Measurements from ENCODE around the gene NCF4. TPM values are rescaled to one million over a fixed set of nuclear protein-coding genes. Genes with fewer than 3 reads are reported as not detected.

The NCF4 gene
- polyA plus RNA-seq, 3 donors from 2014 or later, result 0.75 to 3.1 (median 3.0) TPM

DNA sequence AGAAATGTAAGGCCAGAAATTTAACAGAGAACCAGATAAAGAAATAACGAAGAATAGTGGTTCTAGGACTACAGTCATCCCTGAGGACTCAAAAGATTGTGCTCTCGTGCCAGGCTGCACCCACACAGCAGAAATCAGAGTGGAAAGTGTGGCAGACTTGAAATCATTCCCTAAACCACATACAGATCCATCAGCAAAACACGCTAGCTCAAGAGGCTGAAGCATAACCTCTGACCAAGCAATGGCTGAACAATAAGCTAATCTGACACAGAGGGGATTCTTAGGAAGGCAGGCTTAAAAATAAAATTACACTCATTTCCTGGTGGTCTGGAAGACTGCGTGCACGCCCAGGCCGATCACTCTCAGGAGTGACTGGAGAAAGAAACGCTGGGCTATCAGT lies 19.0 kb downstream of the NCF4 start:
- Mint-ChIP-seq H3K27ac (no peak overlapping the region), H3K9me3 (peaks cover 12 to 34% (median 27%) of the 10 kb centered on the region in 6 donors), H3K4me3 (no peak overlapping the region), H3K4me1 (no peaks in the 10 kb centered on the region), H3K36me3 (peaks cover 7 to 8% (median 8%) of the 10 kb centered on the region in 3 donors), H3K27me3 (ENCODE audit: low read depth in 3 of 3) (peaks cover 4 to 18% (median 7%) of the 10 kb centered on the region in 3 donors)
- no peak for DNase-seq

DNA sequence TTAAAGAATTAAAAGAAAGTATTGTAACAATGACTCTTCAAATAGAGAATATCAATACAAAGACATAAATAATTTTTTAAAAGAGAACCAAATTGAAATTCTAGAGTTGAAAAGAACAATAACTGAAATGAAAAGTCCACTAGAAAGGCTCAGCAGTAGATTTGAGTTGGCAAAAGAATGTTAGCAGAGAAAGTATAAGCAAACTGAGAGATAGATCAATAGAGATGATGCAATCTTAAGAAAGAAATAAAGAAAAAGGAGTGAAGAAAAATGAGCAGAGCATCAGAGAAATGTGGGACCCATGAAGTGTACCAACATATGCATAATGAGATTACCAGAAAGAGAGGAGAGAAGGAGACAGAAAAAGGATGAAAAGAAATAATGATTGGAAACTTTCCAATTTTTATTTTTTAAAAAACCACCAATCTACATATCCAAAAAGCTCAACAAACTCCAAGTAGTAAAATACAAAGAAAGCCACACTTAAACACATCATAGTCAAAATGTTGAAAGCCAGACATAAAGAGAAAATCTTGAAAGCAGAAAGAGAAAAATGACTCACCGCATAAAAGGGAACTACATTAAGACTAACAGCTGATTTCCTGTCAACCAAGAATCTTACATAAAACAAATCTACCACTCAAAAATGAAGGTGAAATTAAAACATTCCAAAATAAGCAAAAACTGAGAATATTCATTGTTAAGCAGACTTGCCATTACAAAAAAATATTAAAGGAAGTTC lies 20.9 kb downstream of the NCF4 start:
- no peaks in the 10 kb centered on the region for H3K4me1 Mint-ChIP-seq
- H3K27ac Mint-ChIP-seq, result no peak overlapping the region
- no peak for DNase-seq
- H3K4me3 Mint-ChIP-seq, result no peak overlapping the region
- H3K36me3 Mint-ChIP-seq, result peaks cover 7 to 8% (median 8%) of the 10 kb centered on the region in 3 donors
- H3K9me3 Mint-ChIP-seq, result peaks cover 12 to 34% (median 27%) of the 10 kb centered on the region in 6 donors
- H3K27me3 Mint-ChIP-seq (ENCODE audit: low read depth in 3 of 3), result peaks cover 4 to 27% (median 7%) of the 10 kb centered on the region in 3 donors

- peaks cover 12 to 34% (median 26%) of the 10 kb centered on the region in 6 donors for H3K9me3 Mint-ChIP-seq
- peaks cover 7 to 8% (median 8%) of the 10 kb centered on the region in 3 donors for H3K36me3 Mint-ChIP-seq
- peaks cover 4 to 29% (median 10%) of the 10 kb centered on the region in 3 donors for H3K27me3 Mint-ChIP-seq (ENCODE audit: low read depth in 3 of 3)
- no peaks in the 10 kb centered on the region for H3K4me1 Mint-ChIP-seq
- no peak overlapping the region for H3K27ac Mint-ChIP-seq
- no peak for DNase-seq
- H3K4me3 Mint-ChIP-seq, result no peak overlapping the region
Measured at GRCh38 chr22:36884349-36885158, 23.7 kb downstream of the NCF4 start.

DNA sequence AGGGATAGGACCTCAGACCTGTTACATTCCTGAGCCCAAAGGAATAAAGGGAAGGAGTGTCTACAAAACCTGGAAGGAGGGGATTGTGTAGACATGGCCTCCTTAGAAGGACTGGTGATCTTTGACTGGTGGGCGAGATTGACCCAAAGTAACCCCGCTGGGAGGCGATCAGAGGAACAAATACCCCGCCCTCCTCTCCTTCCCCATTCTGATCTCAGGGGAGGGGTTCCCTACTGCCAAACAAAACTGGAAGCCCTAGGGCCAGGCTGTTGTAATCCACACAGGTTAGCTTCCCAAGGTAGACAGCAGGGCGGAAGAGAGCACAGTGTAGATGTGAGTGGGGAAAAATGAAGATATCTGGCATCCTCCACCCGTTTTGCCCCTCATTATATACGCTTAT lies 24.7 kb downstream of the NCF4 start:
- peaks cover 4 to 28% (median 10%) of the 10 kb centered on the region in 3 donors for H3K27me3 Mint-ChIP-seq (ENCODE audit: low read depth in 3 of 3)
- H3K9me3 Mint-ChIP-seq, result peaks cover 12 to 26% (median 19%) of the 10 kb centered on the region in 6 donors
- no peaks in the 10 kb centered on the region for H3K4me1 Mint-ChIP-seq
- H3K27ac Mint-ChIP-seq, result no peak overlapping the region
- no peak for DNase-seq
- H3K4me3 Mint-ChIP-seq, result no peak overlapping the region
- peaks cover 7 to 8% (median 8%) of the 10 kb centered on the region in 3 donors for H3K36me3 Mint-ChIP-seq

GRCh38 chr22:36886016-36886415 lies 25.2 kb downstream of the NCF4 start:
- peaks cover 5 to 8% (median 7%) of the 10 kb centered on the region in 3 donors for H3K36me3 Mint-ChIP-seq
- no peak overlapping the region for H3K4me3 Mint-ChIP-seq
- no peaks in the 10 kb centered on the region for H3K4me1 Mint-ChIP-seq
- peaks cover 4 to 27% (median 10%) of the 10 kb centered on the region in 3 donors for H3K27me3 Mint-ChIP-seq (ENCODE audit: low read depth in 3 of 3)
- H3K27ac Mint-ChIP-seq, result no peak overlapping the region
- DNase-seq, result no peak
- peaks cover 9 to 21% (median 15%) of the 10 kb centered on the region in 6 donors for H3K9me3 Mint-ChIP-seq

- H3K4me3 Mint-ChIP-seq, result no peak overlapping the region
- H3K27ac Mint-ChIP-seq, result no peak overlapping the region
Measured at GRCh38 chr22:36887162-36887561, 26.4 kb downstream of the NCF4 start.

DNA sequence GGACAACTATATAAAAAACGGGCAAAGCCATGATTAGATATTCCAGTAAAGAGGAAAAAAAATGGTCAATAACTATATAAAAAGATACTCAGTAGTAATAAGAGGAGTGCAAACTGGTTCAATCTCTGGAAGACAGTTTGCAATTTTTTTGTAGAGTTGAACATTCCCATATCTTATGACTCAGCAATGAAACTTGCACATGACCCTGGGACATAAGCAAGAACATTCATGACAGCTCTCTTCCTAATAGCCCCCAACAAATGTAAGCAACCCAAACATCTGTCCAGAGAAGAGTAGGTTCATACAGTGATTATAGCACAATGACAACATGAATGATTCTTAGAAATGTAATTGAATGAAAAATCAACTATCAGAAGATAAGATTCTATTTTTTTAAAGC lies 30.8 kb downstream of the NCF4 start:
- Mint-ChIP-seq H3K36me3 (peaks cover 0 to 7% (median 5%) of the 10 kb centered on the region in 3 donors), H3K9me3 (peaks cover 0 to 4% (median 0%) of the 10 kb centered on the region in 6 donors), H3K27me3 (ENCODE audit: low read depth in 3 of 3) (peaks cover 2 to 5% (median 5%) of the 10 kb centered on the region in 3 donors), H3K4me3 (no peak overlapping the region), H3K4me1 (no peaks in the 10 kb centered on the region), H3K27ac (no peak overlapping the region)
- DNase-seq, result no peak

More at GRCh38 chr22:36887162-36887561, 26.4 kb downstream of the NCF4 start:
- DNase-seq, result no peak
- Mint-ChIP-seq H3K27me3 (ENCODE audit: low read depth in 3 of 3) (peaks cover 4 to 27% (median 6%) of the 10 kb centered on the region in 3 donors), H3K36me3 (no peaks in the 10 kb centered on the region), H3K9me3 (peaks cover 0 to 9% (median 6%) of the 10 kb centered on the region in 6 donors), H3K4me1 (no peaks in the 10 kb centered on the region)

- peaks cover 0 to 4% (median 0%) of the 10 kb centered on the region in 6 donors for H3K9me3 Mint-ChIP-seq
- H3K4me3 Mint-ChIP-seq, result no peak overlapping the region
- peaks cover 0 to 7% (median 5%) of the 10 kb centered on the region in 3 donors for H3K36me3 Mint-ChIP-seq
- no peaks in the 10 kb centered on the region for H3K4me1 Mint-ChIP-seq
- peak overlapping the region in 1 of 6 donors; percentile 32 for H3K27ac Mint-ChIP-seq
- no peak for DNase-seq
- peaks cover 2 to 8% (median 3%) of the 10 kb centered on the region in 3 donors for H3K27me3 Mint-ChIP-seq (ENCODE audit: low read depth in 3 of 3)
Measured at GRCh38 chr22:36892292-36892691, 31.5 kb downstream of the NCF4 start.

DNA sequence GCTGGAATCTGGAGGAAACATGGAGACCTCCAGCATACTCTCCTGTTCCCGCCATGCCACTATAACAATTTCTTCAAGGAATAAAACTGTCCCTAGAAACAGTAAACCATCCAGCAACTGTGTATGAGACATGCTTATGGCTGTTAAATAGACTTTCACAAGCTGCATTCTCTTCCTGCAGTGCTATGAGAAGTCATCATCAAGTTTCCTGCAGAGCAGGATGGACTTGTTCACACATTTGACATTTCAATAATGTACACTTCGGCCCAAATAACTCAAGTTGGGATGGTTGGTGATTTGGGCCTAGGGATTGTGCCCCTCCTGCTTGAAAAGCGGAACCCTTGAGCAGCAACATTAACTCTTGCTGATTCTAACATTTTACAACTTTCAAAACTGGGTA lies 32.5 kb downstream of the NCF4 start:
- H3K27ac Mint-ChIP-seq, result no peak overlapping the region

GRCh38 chr22:36894266-36894665 lies 33.5 kb downstream of the NCF4 start:
- H3K27me3 Mint-ChIP-seq (ENCODE audit: low read depth in 3 of 3), result peaks cover 2 to 6% (median 3%) of the 10 kb centered on the region in 3 donors
- H3K36me3 Mint-ChIP-seq, result peaks cover 0 to 7% (median 5%) of the 10 kb centered on the region in 3 donors
- peaks cover 0 to 4% (median 0%) of the 10 kb centered on the region in 6 donors for H3K9me3 Mint-ChIP-seq
- H3K4me1 Mint-ChIP-seq, result peaks cover 0 to 6% of the 10 kb centered on the region in 2 donors
- H3K4me3 Mint-ChIP-seq, result no peak overlapping the region
- DNase-seq, result no peak
- H3K27ac Mint-ChIP-seq, result no peak overlapping the region

More for the DNA sequence above, 32.5 kb downstream of the NCF4 start:
- H3K4me3 Mint-ChIP-seq, result no peak overlapping the region
- H3K27me3 Mint-ChIP-seq (ENCODE audit: low read depth in 3 of 3), result peaks cover 2 to 4% (median 3%) of the 10 kb centered on the region in 3 donors
- peaks cover 0 to 6% of the 10 kb centered on the region in 2 donors for H3K4me1 Mint-ChIP-seq
- peaks cover 0 to 7% (median 5%) of the 10 kb centered on the region in 3 donors for H3K36me3 Mint-ChIP-seq
- H3K9me3 Mint-ChIP-seq, result peaks cover 0 to 4% (median 0%) of the 10 kb centered on the region in 6 donors
- DNase-seq, result no peak

DNA sequence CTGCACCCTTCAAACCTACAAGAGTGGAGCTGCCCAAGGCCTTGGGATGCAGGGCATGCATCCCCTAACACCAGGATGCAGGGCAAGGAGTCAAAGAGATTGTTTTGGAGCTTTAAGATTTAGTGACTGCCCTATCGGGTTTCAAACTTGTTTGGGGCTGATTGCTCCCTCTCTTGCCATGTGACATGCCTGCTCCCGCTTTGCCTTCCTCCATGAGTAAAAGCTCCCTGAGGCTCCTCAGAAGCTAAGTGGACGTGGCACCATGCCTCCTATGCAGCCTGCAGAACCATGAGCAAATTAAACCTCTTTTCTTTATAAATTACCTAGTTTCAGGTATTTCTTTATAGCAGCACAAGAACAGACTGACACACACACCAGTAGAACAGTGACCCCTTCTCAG lies 36.8 kb downstream of the NCF4 start:
- DNase-seq, result no peak
- peaks cover 0 to 7% (median 5%) of the 10 kb centered on the region in 3 donors for H3K36me3 Mint-ChIP-seq
- peaks cover 0 to 6% of the 10 kb centered on the region in 2 donors for H3K4me1 Mint-ChIP-seq
- H3K27me3 Mint-ChIP-seq (ENCODE audit: low read depth in 3 of 3), result peaks cover 1 to 13% (median 8%) of the 10 kb centered on the region in 3 donors
- no peak overlapping the region for H3K27ac Mint-ChIP-seq
- H3K9me3 Mint-ChIP-seq, result peaks cover 0 to 4% (median 0%) of the 10 kb centered on the region in 6 donors
- H3K4me3 Mint-ChIP-seq, result no peak overlapping the region

DNA sequence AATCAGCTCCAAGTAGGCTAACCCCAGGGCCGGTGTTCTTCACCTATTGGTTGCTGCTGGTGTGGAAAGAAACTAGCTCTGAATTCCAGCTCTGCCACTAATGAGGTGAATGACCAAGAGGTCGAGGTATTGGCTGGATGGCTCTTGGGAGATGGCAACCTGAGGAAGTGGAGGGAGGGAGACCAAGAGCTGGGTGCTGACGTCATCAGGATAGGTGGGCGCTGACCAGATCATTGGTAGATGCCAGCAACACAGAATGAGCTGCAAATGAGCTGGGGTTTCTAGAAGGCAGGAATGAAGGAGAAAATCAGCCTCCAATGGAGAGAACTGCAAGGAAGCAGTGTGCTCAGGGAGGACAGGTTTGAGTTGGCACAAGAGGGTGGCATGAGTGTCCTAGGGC lies 37.9 kb downstream of the NCF4 start:
- Mint-ChIP-seq H3K4me1 (peaks cover 0 to 6% of the 10 kb centered on the region in 2 donors), H3K4me3 (no peak overlapping the region), H3K9me3 (peaks cover 0 to 4% (median 0%) of the 10 kb centered on the region in 6 donors), H3K27ac (no peak overlapping the region), H3K36me3 (peaks cover 0 to 7% (median 5%) of the 10 kb centered on the region in 3 donors), H3K27me3 (ENCODE audit: low read depth in 3 of 3) (peaks cover 1 to 11% (median 10%) of the 10 kb centered on the region in 3 donors)
- DNase-seq, result no peak

- H3K9me3 Mint-ChIP-seq, result peaks cover 0 to 4% (median 0%) of the 10 kb centered on the region in 6 donors
- H3K4me3 Mint-ChIP-seq, result no peak overlapping the region
- no peak overlapping the region for H3K27ac Mint-ChIP-seq
- peaks cover 0 to 7% (median 5%) of the 10 kb centered on the region in 3 donors for H3K36me3 Mint-ChIP-seq
- DNase-seq, result no peak
- peaks cover 0 to 6% of the 10 kb centered on the region in 2 donors for H3K4me1 Mint-ChIP-seq
- peaks cover 1 to 11% (median 10%) of the 10 kb centered on the region in 3 donors for H3K27me3 Mint-ChIP-seq (ENCODE audit: low read depth in 3 of 3)
Measured at GRCh38 chr22:36899498-36899897, 38.7 kb downstream of the NCF4 start.

Measured in immature natural killer cell (primary cell).